ENCODE results near the gene BAG2.

BAG2 gene

DNA sequence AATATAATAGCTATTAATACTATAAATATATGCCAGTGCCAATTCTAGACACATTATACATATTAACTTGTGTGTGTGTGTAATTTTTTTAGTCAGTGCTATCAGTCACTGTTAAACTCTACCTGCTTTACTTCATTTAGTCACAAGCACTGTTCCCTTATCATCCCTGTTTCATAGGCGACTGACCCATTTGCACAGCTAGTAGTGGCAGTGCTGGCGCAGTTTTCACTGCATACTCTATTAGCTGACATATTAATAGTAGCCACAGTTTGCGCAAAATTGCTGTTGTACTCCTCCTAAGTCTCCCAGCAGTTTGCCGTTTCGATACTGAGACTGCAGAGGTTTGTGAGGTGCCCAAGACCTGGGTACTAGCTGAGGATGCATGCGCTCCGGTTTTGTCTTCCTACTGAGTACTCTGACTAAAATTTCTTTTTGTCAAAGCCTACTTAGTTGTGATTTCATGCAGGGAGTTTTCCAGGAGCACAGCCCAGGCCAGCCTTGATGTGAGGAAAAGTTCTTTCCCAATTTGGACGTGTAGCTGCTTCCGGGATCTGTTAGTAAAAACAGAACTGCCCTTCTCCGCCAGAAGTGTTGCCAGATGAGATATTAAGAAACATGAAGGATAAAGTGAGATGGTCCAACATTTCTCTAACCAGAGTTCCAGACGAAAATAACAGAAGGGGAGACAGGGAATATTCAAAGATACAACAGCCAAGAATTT is 5.6 kb downstream of the BAG2 start:
- no peak for DNase-seq

DNA sequence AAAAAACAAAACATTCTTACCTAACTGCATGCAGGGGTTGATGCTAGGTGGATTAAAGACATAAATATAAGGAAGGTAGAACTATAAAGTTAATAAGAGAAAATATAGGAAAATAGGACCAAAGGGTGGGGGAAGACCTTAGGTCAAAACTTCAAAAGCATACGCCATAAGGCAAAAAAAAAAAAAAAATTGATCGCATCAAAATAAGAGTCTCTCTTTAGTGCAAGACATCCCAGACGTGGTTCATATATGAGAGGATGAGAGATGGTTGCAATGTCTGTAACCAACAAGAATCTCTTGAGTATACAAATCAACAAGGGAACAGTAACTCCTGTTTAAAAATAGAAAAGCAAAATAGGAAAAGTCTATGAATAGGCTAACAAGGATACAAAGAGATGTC is 8.5 kb downstream of the BAG2 start:
- no peak for DNase-seq

- no peak for DNase-seq
Observed at GRCh38 chr6:57182017-57182432, 9.9 kb downstream of the BAG2 start.

GRCh38 chr6:57183336-57183735 is 11.2 kb downstream of the BAG2 start:
- no peak for DNase-seq

DNA sequence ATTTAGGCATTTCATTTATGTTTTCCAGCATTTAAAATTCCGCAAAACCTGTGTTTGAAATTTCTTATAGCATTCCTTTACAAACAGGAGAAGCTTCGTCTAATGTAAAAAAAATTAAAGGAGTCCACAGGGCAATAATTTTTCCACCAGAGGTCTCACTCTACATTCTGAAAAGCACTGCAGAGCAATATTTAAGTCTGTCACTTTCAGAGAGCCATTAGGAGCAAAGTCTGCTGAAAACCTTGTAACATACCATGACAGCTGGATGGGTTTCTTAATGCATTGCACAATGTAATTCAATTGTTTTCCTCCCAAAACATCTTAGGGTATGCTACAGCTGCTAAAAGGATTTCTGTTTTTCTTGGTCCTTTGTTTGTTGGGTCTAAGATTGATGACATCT is 18.0 kb downstream of the BAG2 start:
- no peak for DNase-seq

- no peak for DNase-seq
Observed at GRCh38 chr6:57193177-57193576, 21.1 kb downstream of the BAG2 start.

- no peak for DNase-seq
Observed at GRCh38 chr6:57195457-57195856, 23.3 kb downstream of the BAG2 start.

DNA sequence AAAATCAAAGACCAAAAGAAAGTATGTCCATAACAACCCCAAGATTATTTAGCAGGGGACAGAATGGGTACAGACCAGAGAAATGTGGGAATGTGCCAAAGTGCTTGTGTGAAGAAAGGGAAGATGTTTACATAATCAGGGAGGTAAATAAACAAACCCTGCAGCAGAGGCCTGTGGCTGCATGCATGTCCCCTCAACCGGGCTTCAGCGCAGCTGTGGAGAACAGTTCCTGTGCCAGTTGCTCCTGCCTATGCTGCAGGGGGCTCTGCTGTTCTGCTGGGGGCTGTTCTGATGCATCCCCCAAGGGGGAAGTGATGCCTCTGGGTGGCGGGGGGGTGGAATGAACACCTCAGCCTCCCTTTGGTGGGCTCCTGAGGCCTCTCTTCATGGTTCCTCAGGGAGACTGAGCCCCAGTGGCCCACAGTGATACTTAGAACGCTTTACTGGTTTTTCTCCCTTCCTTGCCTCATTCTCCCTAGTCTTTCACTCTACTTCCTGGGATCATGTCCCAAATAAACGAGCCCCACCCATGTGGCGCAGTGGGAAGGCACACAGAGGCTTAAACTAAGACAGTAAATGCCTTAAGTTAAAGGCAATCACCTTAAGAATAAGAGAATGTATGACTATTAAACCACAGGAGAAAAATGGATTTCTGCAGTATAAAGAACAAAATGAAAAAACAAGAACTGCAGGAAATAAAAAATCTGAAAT is 27.0 kb downstream of the BAG2 start:
- no peak for DNase-seq

DNA sequence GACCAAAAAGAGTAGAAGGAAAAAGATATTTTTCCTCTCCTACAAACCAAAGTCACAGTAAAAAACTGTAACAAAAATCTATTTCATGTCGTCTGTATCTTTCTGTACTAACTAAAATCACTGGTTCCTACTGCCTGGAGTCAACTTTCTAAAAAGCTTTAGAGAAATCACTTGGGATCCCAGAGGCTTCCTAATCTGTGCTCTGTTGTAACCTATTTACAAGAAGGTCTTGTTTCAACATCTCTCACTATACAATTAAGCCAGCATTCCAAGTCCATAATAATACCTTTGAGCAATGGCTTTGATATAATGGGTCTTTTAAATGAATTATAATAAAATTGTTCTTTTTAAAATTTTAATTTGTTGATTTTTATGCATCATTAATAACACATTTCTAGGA is 29.6 kb downstream of the BAG2 start:
- no peak for DNase-seq

DNA sequence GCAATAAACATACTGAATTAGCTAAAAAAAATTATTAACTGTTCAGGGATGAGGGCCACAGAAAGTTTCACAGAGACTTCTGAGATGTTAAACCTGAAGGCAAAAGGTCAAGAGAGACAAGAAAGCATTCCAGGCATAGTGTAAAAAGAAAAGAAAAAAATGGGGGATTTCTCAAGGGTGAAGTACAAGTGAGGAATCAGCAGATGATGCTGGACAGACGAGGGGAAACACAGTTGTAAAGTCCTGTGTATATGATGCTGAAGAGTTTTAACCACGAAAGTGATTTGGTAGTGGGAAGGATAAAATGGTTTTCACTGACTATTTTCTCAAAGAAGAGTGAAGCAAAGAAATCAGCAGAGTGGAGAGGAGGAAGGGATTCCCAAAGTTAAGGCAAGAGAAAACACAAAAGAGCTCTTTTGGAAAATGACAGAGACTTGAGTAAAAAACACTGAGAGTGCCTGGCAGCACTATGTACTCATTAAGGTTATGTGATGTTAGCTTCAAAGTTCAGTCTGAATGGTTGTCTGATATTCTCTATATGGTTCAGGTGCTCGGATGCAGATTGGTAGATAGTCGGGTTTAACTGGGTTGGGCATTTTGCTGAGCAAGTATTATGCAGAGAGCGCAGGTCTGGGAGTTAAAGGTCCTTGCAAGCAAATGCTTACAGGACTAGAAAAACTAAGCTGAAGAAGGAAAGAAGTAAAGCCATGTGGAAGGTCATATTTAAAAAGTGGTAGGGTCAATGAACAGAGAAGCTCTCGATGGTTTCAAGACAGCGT is 33.6 kb downstream of the BAG2 start:
- no peak for DNase-seq

DNA sequence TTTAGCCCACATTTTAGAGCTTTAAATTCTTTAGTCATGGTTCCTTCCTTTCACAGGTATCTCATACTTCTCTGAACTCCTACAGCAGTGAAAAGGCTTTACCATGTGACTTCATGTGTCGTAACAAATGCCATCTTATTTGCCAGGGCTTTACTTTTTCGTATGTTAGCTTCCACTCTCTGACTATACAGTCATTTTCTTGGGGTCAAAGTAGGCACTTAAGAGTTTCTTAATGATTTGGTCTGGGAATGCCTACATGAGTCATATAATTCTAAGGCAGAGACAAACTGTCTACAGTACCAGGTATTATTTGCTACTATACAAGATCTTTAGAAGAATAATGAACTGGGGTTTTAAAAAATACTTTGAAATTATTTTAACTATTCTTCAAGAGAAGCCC is 35.0 kb downstream of the BAG2 start:
- no peak for DNase-seq

DNA sequence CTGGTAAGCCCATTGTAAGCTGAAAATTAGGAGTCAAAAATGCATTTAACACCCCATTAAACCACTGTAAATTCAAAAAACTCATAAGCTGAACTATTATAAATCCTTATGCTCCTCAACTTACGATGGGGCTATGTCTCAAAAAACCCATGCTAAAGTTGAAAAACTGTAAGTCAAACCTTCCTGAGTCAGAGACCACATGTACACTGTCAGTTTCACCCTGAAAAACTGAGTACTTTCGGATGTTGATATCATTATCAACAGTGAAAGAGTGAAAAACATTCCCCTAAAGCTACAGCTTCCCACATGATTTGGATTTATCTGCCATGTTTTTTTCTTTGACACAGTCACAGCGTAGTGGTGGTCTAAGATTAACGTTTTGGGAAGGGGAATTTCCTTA is 35.7 kb downstream of the BAG2 start:
- DNase-seq = no peak

DNA sequence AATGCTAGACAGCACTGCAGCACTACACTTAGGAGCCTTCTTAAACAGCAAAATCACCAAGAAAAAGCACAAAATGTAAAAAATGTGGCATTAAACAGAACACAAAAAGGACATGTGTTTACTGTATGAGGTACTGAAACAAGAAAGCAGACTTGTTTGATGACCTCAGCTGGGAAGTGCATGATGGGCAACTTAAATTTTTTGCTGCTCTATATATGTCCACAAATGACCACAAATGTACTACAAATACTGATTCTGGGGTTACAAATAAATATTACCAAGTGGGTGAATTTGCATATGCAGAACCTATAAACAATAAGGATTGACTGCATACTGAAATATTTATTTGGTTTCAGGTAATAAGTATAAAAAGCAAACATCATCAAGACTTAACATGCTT is 36.9 kb downstream of the BAG2 start:
- no peak for DNase-seq

DNA sequence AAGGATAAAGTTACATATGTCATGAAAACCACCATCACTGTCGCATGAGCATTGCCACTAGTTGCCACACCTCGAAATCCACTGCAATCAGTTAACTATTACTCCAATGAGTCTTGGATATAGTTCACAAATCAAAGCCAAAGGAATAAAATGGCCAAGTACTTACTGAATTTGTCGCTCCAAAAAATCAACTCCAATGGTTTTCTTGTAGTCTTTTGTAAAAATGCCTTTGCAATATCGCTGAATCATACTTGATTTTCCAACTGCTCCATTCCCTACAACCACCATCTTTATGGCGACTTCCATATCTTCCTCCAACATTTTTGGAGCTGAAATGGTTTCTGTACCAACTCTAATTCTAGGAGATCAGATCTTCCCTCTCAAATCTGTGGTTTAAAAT is 37.9 kb downstream of the BAG2 start:
- no peak for DNase-seq

- DNase-seq = no peak
Observed at GRCh38 chr6:57215260-57215659, 43.1 kb downstream of the BAG2 start.

DNA sequence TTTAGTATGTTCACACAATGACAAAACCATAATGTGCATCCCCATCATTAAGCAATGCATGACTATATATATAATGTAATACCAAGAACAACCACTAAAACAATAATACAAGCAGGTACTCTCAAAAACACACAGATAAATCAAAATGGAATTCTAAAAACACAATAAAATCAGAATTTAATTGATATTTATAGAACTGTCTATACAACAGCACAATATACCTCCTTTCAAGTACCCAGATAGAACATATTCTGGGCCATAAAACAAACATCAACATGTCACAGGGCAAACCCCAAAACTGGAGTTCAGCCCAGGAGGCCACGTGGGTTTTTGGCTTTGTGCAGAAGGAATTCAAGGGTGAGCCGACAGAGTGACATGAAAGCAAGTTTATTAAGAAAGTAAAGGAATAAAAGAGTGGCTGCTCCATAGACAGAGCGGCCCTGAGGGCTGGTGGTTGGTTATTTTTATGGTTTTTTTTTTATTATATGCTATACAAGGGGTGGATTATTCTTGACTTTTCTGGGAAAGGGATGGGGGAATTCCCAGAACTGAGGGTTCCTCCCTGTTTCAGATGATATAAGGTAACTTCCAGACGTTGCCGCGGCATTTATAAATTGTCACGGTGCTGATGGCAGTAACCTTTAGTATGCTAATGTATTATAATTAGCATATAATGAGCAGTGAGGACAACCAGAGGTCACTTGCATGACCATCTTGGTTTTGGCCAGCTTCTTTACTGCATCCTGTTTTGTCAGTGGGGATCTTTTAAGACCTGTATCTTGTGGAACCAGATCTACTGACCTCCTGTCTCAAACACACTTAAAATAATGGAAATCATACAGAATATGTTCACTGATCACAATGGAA is 44.3 kb downstream of the BAG2 start:
- no peak for DNase-seq

DNA sequence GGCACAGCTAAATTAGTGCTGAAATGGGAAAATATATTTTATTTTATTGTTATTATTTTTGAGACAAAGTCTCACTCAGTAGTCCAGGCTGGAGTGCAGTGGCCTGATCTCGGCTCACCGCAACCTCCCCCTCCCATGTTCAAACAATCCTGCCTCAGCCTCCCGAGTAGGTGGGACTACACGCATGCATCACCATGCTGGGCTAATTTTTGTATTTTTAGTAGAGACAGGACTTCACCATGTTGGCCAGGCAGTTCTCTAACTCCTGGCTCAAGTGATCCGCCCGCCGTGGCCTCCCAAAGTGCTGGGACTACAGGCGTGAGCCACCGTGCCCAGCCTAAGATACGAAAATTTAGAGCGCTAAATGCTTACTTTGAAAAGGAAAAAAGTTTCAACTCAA is 45.1 kb downstream of the BAG2 start:
- DNase-seq = no peak

- DNase-seq = no peak
Observed at GRCh38 chr6:57220083-57220703, 48.1 kb downstream of the BAG2 start.

DNA sequence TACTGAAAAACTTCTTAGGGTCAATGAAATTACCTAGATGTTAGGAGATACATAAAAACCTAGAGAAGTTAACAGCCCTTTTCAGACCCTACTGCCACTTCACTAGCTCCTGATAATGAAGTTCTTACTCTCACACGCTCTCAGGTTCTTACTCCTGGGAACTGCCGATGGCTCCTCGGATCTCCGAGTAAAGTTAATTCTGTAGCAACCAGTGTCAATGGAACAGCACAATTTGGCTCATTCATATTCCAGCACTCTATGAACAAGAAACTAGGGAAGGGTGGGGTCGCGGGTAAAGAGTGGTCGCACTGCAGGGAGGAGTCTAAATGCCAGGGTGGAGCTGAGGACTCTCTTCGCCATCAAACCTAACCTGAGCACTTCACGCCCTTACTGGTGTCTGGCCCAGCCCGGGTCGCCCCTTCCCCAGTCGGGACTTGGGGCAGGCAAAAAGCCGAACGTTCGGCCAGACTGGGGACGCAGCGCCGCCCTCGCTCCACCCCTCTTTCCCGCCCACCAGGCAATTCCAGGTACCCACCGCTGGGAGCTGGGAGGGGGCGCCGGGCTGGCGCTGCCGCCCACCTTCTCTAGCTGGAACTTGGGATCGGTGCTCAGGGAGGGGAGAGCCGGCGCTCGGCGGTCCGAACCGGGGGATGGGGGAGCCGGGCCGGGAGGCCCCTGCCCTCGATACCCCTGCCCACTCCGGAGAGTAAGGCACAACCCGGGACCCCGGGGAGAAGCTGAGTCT is 49.2 kb downstream of the BAG2 start:
- peak; percentile 26 for DNase-seq

GRCh38 chr6:57221936-57222742 is 50.0 kb downstream of the BAG2 start, which contains the start of gene RAB23:
TSS of gene RAB23 (minus strand) at chr6:57222307. CDS start at chr6:57210380, 11,927 bp downstream.
- DNase-seq = peak; percentile 67

DNA sequence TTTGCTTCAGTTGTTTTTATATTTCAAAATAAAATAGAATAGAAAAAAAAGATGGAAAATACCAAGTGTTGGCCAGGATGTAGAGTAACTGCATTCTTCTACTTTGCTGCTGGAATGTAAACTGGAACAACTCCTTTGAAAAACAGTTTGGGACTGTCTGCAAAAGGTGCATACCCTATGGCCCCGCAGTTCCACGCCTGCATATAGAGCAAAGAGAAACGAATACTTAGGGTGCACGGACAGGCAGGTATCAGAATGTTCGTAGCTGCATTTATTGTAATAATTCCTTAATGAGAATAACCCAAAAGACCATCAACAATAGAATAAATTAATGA is 50.6 kb downstream of the BAG2 start:
- no peak for DNase-seq
